Panc1 (cell line): Measurements from ENCODE around the gene CHSY3. TPM values are rescaled to one million over a fixed set of nuclear protein-coding genes. Genes with fewer than 3 reads are reported as not detected.

ENCODE experiments used
- ATAC-seq: fragments of 200-7000 bp; cut with Tn5 transposase; 2 replicates; pipeline ENCODE4 v1.9.1; 2020; ENCODE audit warnings: mild to moderate bottlenecking, moderate library complexity
- BruUV-seq: library from RNA; stranded (reverse); fragments of 400-500 nt; replicated peaks from 2 replicates; lab custom pipeline; 2021; lab: Mats Ljungman, UMichigan
- CTCF ChIA-PET: fragments of 300-600 bp; sonication (Branson Sonifier 250); formaldehyde crosslinking; loops from one replicate; lab custom pipeline; 2022; ENCODE audit warnings: antibody characterized with exemption; lab: Charles Lee
- POLR2A ChIA-PET: fragments of 300-600 bp; sonication (Branson Sonifier 250); formaldehyde crosslinking; loops from one replicate; lab custom pipeline; 2022; ENCODE audit warnings: antibody characterized with exemption; lab: Charles Lee
- DNase-seq: peaks from one replicate; pipeline ENCODE4 v3.0.0-alpha.2; 2010; ENCODE audit warnings: low read depth, low spot score
- H3K27ac ChIP-seq: 2 replicates; pipeline ENCODE4 v1.5.1; 2011; ENCODE audit warnings: mild to moderate bottlenecking, low read length, inconsistent platforms
- H3K27me3 ChIP-seq: fragments of 200-500 bp; sonication (Bioruptor generic); 2 replicates; pipeline ENCODE4 v1.6.0; 2014; ENCODE audit warnings: low read length, inconsistent platforms; ENCODE audit not compliant: control insufficient read depth, insufficient read depth
- H3K36me3 ChIP-seq: fragments of 200-500 bp; sonication (Bioruptor generic); 2 replicates; pipeline ENCODE4 v1.5.1; 2014; ENCODE audit warnings: inconsistent platforms, mild to moderate bottlenecking, low read length, moderate library complexity; ENCODE audit not compliant: control insufficient read depth, insufficient read depth
- H3K4me1 ChIP-seq: 2 replicates; pipeline ENCODE4 v1.5.1; 2011; ENCODE audit warnings: inconsistent platforms, mild to moderate bottlenecking, low read length, moderate library complexity; ENCODE audit not compliant: control insufficient read depth, insufficient read depth
- H3K4me3 ChIP-seq, 2 experiments: 2 replicates each; pipeline ENCODE4 v1.5.1; 2011 to 2012; ENCODE audit warnings: low read depth in 2 of 2, low read length in 2 of 2, mild to moderate bottlenecking in 2 of 2, inconsistent platforms in 1 of 2, moderate library complexity in 1 of 2
- H3K9me3 ChIP-seq: fragments of 200-500 bp; sonication (Bioruptor generic); 2 replicates; pipeline ENCODE4 v1.5.1; 2014; ENCODE audit warnings: low read depth, mild to moderate bottlenecking, inconsistent platforms, low read length, moderate library complexity; ENCODE audit not compliant: control insufficient read depth, insufficient read depth
- CTCF ChIP-seq: fragments of 450-650 bp; IDR thresholded peaks from 2 replicates; pipeline ENCODE4 v1.5.1; 2017; ENCODE audit warnings: mild to moderate bottlenecking
- POLR2AphosphoS5 ChIP-seq: IDR thresholded peaks from 2 replicates; pipeline ENCODE4 v1.6.1; 2012; ENCODE audit warnings: mild to moderate bottlenecking, low read depth, low read length, moderate library complexity
- REST ChIP-seq, 2 experiments: IDR thresholded peaks; 2 replicates each; pipeline ENCODE4 v1.6.1; 2011 to 2012; ENCODE audit warnings: low read depth in 2 of 2, control low read depth in 1 of 2, low read length in 1 of 2, mild to moderate bottlenecking in 1 of 2, moderate library complexity in 1 of 2; ENCODE audit not compliant: insufficient read depth in 1 of 2
- SIN3A ChIP-seq: IDR thresholded peaks from 2 replicates; pipeline ENCODE4 v1.6.1; 2012; ENCODE audit warnings: low read depth, mild to moderate bottlenecking, low read length, moderate library complexity, borderline replicate concordance; ENCODE audit not compliant: insufficient read depth
- TCF7L2 ChIP-seq: IDR thresholded peaks from 2 replicates; pipeline ENCODE4 v1.6.1; 2011; ENCODE audit warnings: mild to moderate bottlenecking, low read depth, low read length, inconsistent platforms
- in situ Hi-C: cut with HindIII; loops from 2 replicates; pipeline ENCODE4 v1.10.0; 2016; ENCODE audit warnings: low sequenced_read_pairs, low pct_unique_long_range_greater_than_20kb
- intact Hi-C: fragments of 100-400 bp; cut with micrococcal nuclease; formaldehyde crosslinking; loops from one replicate; pipeline ENCODE4 v1.10.0; 2022; ENCODE audit not compliant: unreplicated experiment
- total RNA-seq: library from RNA; stranded (reverse); gene quantifications from one replicate; pipeline ENCODE4 v1.2.1, GENCODE V29; 2021; ENCODE audit not compliant: unreplicated experiment

Gene CHSY3
- total RNA-seq, 1 experiment from 2014 or later: not detected

GRCh38 chr5:129958581-129958980, 54.3 kb downstream of the CHSY3 start:
- no peaks in the 10 kb centered on the region for H3K36me3 ChIP-seq
- POLR2A ChIA-PET: no interaction called here
- in situ Hi-C loops: no loop called here

GRCh38 chr5:129960831-129961230, 56.6 kb downstream of the CHSY3 start:
- Histone ChIP-seq H3K4me1 (no peaks in the 10 kb centered on the region), H3K4me3 (no peak overlapping the region), H3K36me3 (no peaks in the 10 kb centered on the region), H3K9me3 (no peaks in the 10 kb centered on the region), H3K27ac (no peak overlapping the region), H3K27me3 (no peaks in the 10 kb centered on the region)
- intact Hi-C loops (no loop called here), in situ Hi-C loops (no loop called here)
- no peak for TF ChIP-seq SIN3A
- no peak for TF ChIP-seq POLR2AphosphoS5
- no peak for TF ChIP-seq REST (IDR thresholded peaks at IDR 0.05; ENCODE audit: insufficient read depth in 1 of 2, low read depth in 2 of 2, low read length in 1 of 2)
- no peak for TF ChIP-seq CTCF
- no peak for TF ChIP-seq TCF7L2
- POLR2A ChIA-PET: no interaction called here
- DNase-seq (no peak), ATAC-seq (no peak)
- CTCF ChIA-PET: no interaction called here
- BruUV-seq: no TSS peak

More at GRCh38 chr5:129958581-129958980, 54.3 kb downstream of the CHSY3 start:
- H3K27ac ChIP-seq: no peak overlapping the region
- no TSS peak for BruUV-seq
- no peak overlapping the region for H3K4me3 ChIP-seq
- intact Hi-C loops: no loop called here
- CTCF ChIA-PET: no interaction called here
- DNase-seq (no peak), ATAC-seq (no peak)
- no peaks in the 10 kb centered on the region for H3K9me3 ChIP-seq
- TF ChIP-seq POLR2AphosphoS5 (no peak), REST (IDR thresholded peaks at IDR 0.05; ENCODE audit: insufficient read depth in 1 of 2, low read depth in 2 of 2, low read length in 1 of 2) (no peak), CTCF (no peak), SIN3A (no peak), TCF7L2 (no peak)
- no peaks in the 10 kb centered on the region for H3K27me3 ChIP-seq
- H3K4me1 ChIP-seq: no peaks in the 10 kb centered on the region
